ENCODE measurements around the gene EFS. TPM values are rescaled to one million over a fixed set of nuclear protein-coding genes. Genes with fewer than 3 reads are reported as not detected.

EFS gene
- total RNA-seq, 1 donor from 2014 or later: 32.4 TPM

DNA sequence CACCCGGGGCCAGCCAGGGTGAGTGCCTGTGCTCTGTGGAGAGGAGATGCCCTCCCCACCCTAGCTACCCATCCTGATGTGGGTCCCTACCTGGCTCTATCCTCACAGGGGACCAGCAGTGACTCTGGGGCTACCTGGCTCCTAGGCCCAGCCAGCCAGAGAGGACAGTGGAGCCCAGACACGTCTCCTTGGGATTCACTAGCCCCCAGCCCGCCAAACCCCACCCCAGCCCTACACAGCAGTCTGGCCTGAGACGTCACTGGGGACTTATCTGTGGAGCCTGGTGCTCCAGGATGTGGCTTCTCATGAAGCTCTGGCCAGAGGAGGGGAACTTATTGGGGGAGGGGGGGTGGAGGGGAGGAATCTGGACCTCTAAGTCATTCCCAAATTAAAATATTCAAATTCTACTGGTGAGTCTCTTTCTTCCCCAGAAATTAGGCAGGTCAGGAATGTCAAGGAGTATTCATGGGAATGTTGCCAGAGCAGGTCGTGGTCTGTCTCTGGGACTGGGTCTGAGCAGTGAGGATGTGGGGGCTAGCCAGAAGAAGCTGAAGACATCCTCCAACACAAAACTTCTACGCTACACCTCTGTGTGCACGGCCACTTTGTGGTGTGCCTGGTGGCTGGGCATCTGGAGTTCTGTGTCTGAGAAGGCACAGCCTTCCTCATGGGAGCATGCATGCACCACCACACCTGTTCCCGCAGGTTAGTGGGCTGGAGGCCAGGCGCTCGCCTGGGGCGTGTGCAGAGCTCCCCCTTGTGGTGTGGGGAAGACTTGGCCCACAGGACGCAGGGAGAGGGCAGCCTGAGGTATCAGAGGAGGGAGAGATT lies 14.6 kb upstream of the EFS start:
- TF ChIP-seq CTCF (IDR thresholded peaks at IDR 0.05) (peak; percentile 74 to 88 (median 83)), POLR2AphosphoS5 (IDR thresholded peaks at IDR 0.05; ENCODE audit: insufficient read depth in 1 of 2, low read depth in 1 of 2) (peak; percentile 33 to 54), POLR2A (IDR thresholded peaks at IDR 0.05) (no peak)
- Histone ChIP-seq H3K4me3 (no peak overlapping the region), H3K9me3 (no peaks in the 10 kb centered on the region), H3K36me3 (no peaks in the 10 kb centered on the region), H3K27me3 (no peaks in the 10 kb centered on the region), H3K27ac (no peak overlapping the region), H3K4me1 (no peaks in the 10 kb centered on the region)
- intact Hi-C loops (cut with DNase I): no loop called here
- DNase-seq (ENCODE audit: extremely low spot score in 2 of 2): no peak

DNA sequence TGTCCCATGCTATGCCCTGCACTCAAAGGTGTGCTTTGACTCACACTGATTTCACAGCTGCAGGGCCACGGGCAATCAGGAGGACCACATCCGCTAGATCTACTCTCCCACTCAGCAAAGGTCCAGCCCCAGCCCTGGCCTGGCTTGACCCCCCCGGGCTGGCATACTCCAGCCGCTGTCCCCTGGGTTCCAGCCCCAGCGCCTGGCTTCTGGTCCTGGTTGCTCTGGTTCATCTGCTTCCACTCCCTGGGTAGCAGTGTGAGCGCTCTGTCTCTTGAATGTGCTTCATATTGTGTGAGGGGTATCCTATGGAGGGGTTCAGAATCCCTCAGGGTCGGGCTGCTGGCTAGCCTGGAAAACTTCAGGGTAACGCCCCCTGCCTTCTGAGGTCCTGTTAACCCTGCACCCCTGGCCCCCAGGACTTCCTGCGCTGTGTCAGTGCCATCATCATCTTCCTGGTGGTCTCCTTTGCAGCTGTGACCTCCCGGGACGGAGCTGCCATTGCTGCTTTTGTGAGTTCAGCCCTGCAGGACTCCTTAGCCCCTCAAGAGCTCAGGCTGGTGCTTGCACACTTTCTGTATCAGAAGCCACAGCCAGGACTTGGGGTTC lies 13.7 kb upstream of the EFS start:
- H3K27me3 ChIP-seq: no peaks in the 10 kb centered on the region
- no peak for TF ChIP-seq CTCF (IDR thresholded peaks at IDR 0.05)
- no peak for TF ChIP-seq POLR2AphosphoS5 (IDR thresholded peaks at IDR 0.05; ENCODE audit: insufficient read depth in 1 of 2, low read depth in 1 of 2)
- no peak for TF ChIP-seq POLR2A (IDR thresholded peaks at IDR 0.05)
- intact Hi-C loops (cut with DNase I): no loop called here
- H3K4me1 ChIP-seq: no peaks in the 10 kb centered on the region
- no peaks in the 10 kb centered on the region for H3K36me3 ChIP-seq
- no peak for DNase-seq (ENCODE audit: extremely low spot score in 2 of 2)
- H3K27ac ChIP-seq: no peak overlapping the region
- no peak overlapping the region for H3K4me3 ChIP-seq
- no peaks in the 10 kb centered on the region for H3K9me3 ChIP-seq

DNA sequence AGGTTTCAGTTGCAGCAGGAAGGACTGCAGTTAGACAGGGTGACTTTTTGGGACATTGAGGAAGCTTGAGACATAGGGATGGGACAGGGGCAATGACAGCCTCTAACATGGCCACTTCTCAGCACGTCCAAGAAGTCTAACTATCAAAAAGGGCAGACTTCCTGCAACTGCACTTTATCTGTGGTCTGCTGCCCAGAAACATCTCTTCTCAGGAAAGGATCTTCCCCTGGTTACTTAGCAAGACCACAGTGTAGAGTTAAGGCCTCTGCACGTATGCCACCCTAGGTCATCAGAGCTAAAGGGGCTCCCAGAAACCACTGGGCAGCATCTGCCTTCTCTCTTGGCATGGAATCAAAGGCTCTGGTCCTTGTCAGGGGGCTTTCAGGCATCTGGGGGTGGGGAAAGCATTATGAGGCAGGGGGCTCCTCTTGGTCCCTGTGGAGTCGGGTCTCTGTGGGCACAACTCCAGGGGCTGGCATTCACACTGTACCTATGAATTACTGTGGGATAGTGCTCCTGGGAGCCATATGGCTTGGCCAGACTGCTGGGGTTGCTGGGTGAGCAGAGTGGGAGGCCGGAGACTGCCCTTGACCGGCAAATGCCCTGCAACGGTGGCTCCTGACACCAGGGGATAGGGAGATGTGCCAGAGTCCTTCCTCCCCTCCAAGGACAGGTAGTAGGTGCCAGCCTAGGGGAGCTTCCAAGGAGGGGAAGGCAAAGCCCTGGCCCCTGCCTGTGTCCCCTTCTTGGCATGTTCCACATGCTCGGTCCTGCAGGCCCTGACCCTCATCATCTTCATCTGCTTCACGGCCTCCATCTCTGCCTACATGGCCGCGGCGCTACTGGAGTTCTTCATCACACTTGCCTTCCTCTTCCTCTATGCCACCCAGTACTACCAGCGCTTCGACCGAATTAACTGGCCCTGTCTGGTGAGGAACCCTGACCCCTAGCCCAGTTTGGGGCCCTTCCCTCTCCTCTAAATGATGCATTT lies 12.9 kb upstream of the EFS start:
- no peak for DNase-seq (ENCODE audit: extremely low spot score in 2 of 2)
- Histone ChIP-seq H3K27me3 (no peaks in the 10 kb centered on the region), H3K27ac (no peak overlapping the region), H3K9me3 (no peaks in the 10 kb centered on the region), H3K4me1 (no peaks in the 10 kb centered on the region), H3K4me3 (no peak overlapping the region), H3K36me3 (no peaks in the 10 kb centered on the region)
- intact Hi-C loops (cut with DNase I): no loop called here
- no peak for TF ChIP-seq CTCF (IDR thresholded peaks at IDR 0.05)
- no peak for TF ChIP-seq POLR2AphosphoS5 (IDR thresholded peaks at IDR 0.05; ENCODE audit: insufficient read depth in 1 of 2, low read depth in 1 of 2)
- TF ChIP-seq POLR2A (IDR thresholded peaks at IDR 0.05): no peak

DNA sequence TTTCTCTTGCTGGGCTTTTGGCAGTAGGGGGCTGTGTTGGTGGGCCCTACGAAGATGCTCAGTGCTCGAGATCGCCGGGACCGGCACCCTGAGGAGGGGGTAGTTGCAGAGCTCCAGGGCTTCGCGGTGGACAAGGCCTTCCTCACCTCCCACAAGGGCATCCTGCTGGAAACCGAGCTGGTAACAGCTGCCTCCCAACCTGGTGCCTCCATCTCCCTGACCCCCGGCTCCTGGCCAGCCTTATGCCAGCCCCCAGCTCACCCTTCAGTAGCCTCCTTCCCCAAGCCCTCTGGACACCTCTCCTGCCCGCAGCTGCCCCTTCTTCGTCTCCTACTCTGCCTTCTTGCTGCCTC lies 12.2 kb upstream of the EFS start:
- H3K4me3 ChIP-seq: peak overlapping the region in 1 of 2 donors; percentile 8
- H3K27me3 ChIP-seq: no peaks in the 10 kb centered on the region
- H3K4me1 ChIP-seq: no peaks in the 10 kb centered on the region
- H3K27ac ChIP-seq: no peak overlapping the region
- H3K9me3 ChIP-seq: no peaks in the 10 kb centered on the region
- TF ChIP-seq CTCF (IDR thresholded peaks at IDR 0.05) (no peak), POLR2AphosphoS5 (IDR thresholded peaks at IDR 0.05; ENCODE audit: insufficient read depth in 1 of 2, low read depth in 1 of 2) (no peak), POLR2A (IDR thresholded peaks at IDR 0.05) (no peak)
- no peaks in the 10 kb centered on the region for H3K36me3 ChIP-seq
- DNase-seq (ENCODE audit: extremely low spot score in 2 of 2): no peak
- intact Hi-C loops (cut with DNase I): no loop called here

Measured in vagina (tissue), 2 donors.